Hepatocyte (in vitro differentiated cells): ENCODE results near the gene CPZ.

Experiments
- CTCF ChIP-seq: fragments of 200-600 bp; sonication (generic); IDR thresholded peaks from 2 replicates; pipeline ENCODE4 v1.5.1; 2016; ENCODE audit warnings: antibody characterized with exemption, mild to moderate bottlenecking; ENCODE audit not compliant: poor library complexity
- EZH2 ChIP-seq: fragments of 200-600 bp; sonication (generic); IDR thresholded peaks from 2 replicates; pipeline ENCODE4 v1.6.1; 2016; ENCODE audit warnings: antibody characterized with exemption, mild to moderate bottlenecking, borderline replicate concordance

GRCh38 chr4:8547912-8548730, 44.4 kb upstream of the CPZ start:
- no peak for TF ChIP-seq CTCF
- no peak for TF ChIP-seq EZH2
